NCI-H128 (cell line): ENCODE measurements around the gene TMEM53.

ENCODE experiments used
- DNase-seq: peaks from one replicate; lab custom pipeline; 2025; ENCODE audit not compliant: unreplicated experiment; lab: John Stamatoyannopoulos, UW

TMEM53 gene

GRCh38 chr1:44606701-44607281 lies 67.5 kb downstream of the TMEM53 start:
- DNase-seq = no peak

- DNase-seq = no peak
Observed at GRCh38 chr1:44605914-44606615, 68.2 kb downstream of the TMEM53 start.

GRCh38 chr1:44604157-44604955 lies 69.9 kb downstream of the TMEM53 start:
- no peak for DNase-seq

- peak; percentile 89 for DNase-seq
Observed at GRCh38 chr1:44603718-44604117, 70.6 kb downstream of the TMEM53 start.
